ENCODE results near the gene PIGK. TPM values are rescaled to one million over a fixed set of nuclear protein-coding genes. Genes with fewer than 3 reads are reported as not detected.
A peak's percentile ranks its signal among the peaks of the same experiment; 100 is the strongest.

Gene PIGK
- total RNA-seq, result 10 to 100 TPM; 24.3 to 30.2 TPM
- 10 to 100 TPM in 1 of 2 donors, 1 to 10 TPM in 1; 7.9 to 11.5 TPM for polyA plus RNA-seq
- long read RNA-seq, donor 1, full-length matches to known transcripts, result 6 of 2,277 reads
- long read RNA-seq, donor 1, partial matches to known transcripts, result 2,271 of 2,277 reads
- long read RNA-seq, donor 1, other reads (novel, unspliced or antisense), result 0 of 2,277 reads
- long read RNA-seq, donor 2, full-length matches to known transcripts, result 2 of 1,759 reads
- long read RNA-seq, donor 2, partial matches to known transcripts, result 1,757 of 1,759 reads
- long read RNA-seq, donor 2, other reads (novel, unspliced or antisense), result 0 of 1,759 reads
- long read RNA-seq, donor 3, full-length matches to known transcripts, result 4 of 1,583 reads
- long read RNA-seq, donor 3, partial matches to known transcripts, result 1,579 of 1,583 reads
- long read RNA-seq, donor 3, other reads (novel, unspliced or antisense), result 0 of 1,583 reads
- long read RNA-seq, donor 4, full-length matches to known transcripts, result 2 of 2 reads
- long read RNA-seq, donor 4, partial matches to known transcripts, result 0 of 2 reads
- long read RNA-seq, donor 4, other reads (novel, unspliced or antisense), result 0 of 2 reads
- long read RNA-seq, donor 5, full-length matches to known transcripts, result 4 of 4 reads
- long read RNA-seq, donor 5, partial matches to known transcripts, result 0 of 4 reads
- long read RNA-seq, donor 5, other reads (novel, unspliced or antisense), result 0 of 4 reads

GRCh38 chr1:77219166-77219887 lies at the start of gene PIGK:
PIGK (minus strand) TSS chr1:77219430; CDS start chr1:77219402, 28 bp downstream.
- peak within 1 kb of the TSS; percentile 90 to 98 for H3K27ac ChIP-seq (ENCODE audit: low read depth in 1 of 2, low read length in 1 of 2)
- DNase-seq (peak; percentile 88 to 93 (median 90)), ATAC-seq (ENCODE audit: insufficient read depth, low FRiP score) (peak; percentile 98)
- peak within 1 kb of the TSS; percentile 97 for H3K4me3 ChIP-seq
- no peaks in the 10 kb centered on the region for H3K36me3 ChIP-seq (ENCODE audit: control insufficient read depth in 4 of 4, insufficient read depth in 4 of 4, low read length in 4 of 4)
- TF ChIP-seq CTCF (IDR thresholded peaks at IDR 0.05; ENCODE audit: control extremely low read depth, extremely low read depth), result no peak
- H3K9me3 ChIP-seq (ENCODE audit: control insufficient read depth in 4 of 4, insufficient read depth in 3 of 4, low read length in 3 of 4), result no peaks in the 10 kb centered on the region
- H3K9ac ChIP-seq (ENCODE audit: insufficient read depth in 1 of 2, low read length in 2 of 2), result peak within 1 kb of the TSS; percentile 85 to 89
- H3K4me1 ChIP-seq (ENCODE audit: control insufficient read depth in 5 of 5, insufficient read depth in 5 of 5, low read length in 5 of 5), result peaks cover 0 to 10% (median 3%) of the 10 kb centered on the region in 5 donors
- H3K27me3 ChIP-seq (ENCODE audit: control insufficient read depth in 3 of 3, insufficient read depth in 3 of 3, low read length in 2 of 3), result no peaks in the 10 kb centered on the region
- WGBS, 2 donors, result 0 to 1% methylated on average over 31 of the region's 31 CpGs

GRCh38 chr1:77267035-77267434 lies 47.8 kb upstream of the PIGK start:
- Histone ChIP-seq H3K27me3 (ENCODE audit: control insufficient read depth in 3 of 3, insufficient read depth in 3 of 3, low read length in 2 of 3) (no peaks in the 10 kb centered on the region), H3K36me3 (ENCODE audit: control insufficient read depth in 4 of 4, insufficient read depth in 4 of 4, low read length in 4 of 4) (no peaks in the 10 kb centered on the region), H3K4me3 (no peak overlapping the region), H3K9me3 (ENCODE audit: control insufficient read depth in 4 of 4, insufficient read depth in 3 of 4, low read length in 3 of 4) (peaks cover 0 to 5% (median 0%) of the 10 kb centered on the region in 4 donors), H3K9ac (ENCODE audit: insufficient read depth in 1 of 2, low read length in 2 of 2) (no peak overlapping the region), H3K4me1 (ENCODE audit: control insufficient read depth in 5 of 5, insufficient read depth in 5 of 5, low read length in 5 of 5) (no peaks in the 10 kb centered on the region), H3K27ac (ENCODE audit: low read depth in 1 of 2, low read length in 1 of 2) (no peak overlapping the region)
- no peak for DNase-seq
- no peak for ATAC-seq (ENCODE audit: insufficient read depth, low FRiP score)
- no peak for TF ChIP-seq CTCF (IDR thresholded peaks at IDR 0.05; ENCODE audit: control extremely low read depth, extremely low read depth)
- 24 to 31% methylated on average over 1 of the region's 1 CpG for WGBS, 2 donors

- Histone ChIP-seq H3K36me3 (ENCODE audit: control insufficient read depth in 4 of 4, insufficient read depth in 4 of 4, low read length in 4 of 4) (no peaks in the 10 kb centered on the region), H3K4me3 (no peak overlapping the region), H3K27me3 (ENCODE audit: control insufficient read depth in 3 of 3, insufficient read depth in 3 of 3, low read length in 2 of 3) (no peaks in the 10 kb centered on the region), H3K27ac (ENCODE audit: low read depth in 1 of 2, low read length in 1 of 2) (no peak overlapping the region), H3K9ac (ENCODE audit: insufficient read depth in 1 of 2, low read length in 2 of 2) (no peak overlapping the region), H3K9me3 (ENCODE audit: control insufficient read depth in 4 of 4, insufficient read depth in 3 of 4, low read length in 3 of 4) (peaks cover 0 to 5% (median 0%) of the 10 kb centered on the region in 4 donors), H3K4me1 (ENCODE audit: control insufficient read depth in 5 of 5, insufficient read depth in 5 of 5, low read length in 5 of 5) (no peaks in the 10 kb centered on the region)
- 66 to 85% methylated on average over 1 of the region's 1 CpG for WGBS, 2 donors
- DNase-seq (no peak), ATAC-seq (ENCODE audit: insufficient read depth, low FRiP score) (no peak)
- no peak for TF ChIP-seq CTCF (IDR thresholded peaks at IDR 0.05; ENCODE audit: control extremely low read depth, extremely low read depth)
These were observed 46.0 kb upstream of the PIGK start for GRCh38 chr1:77265180-77265579.

All from lung (tissue), 16 donors.